ENCODE measurements around the gene HTR3A. TPM values are rescaled to one million over a fixed set of nuclear protein-coding genes. Genes with fewer than 3 reads are reported as not detected.
"Not testable (repeated sequence)": the region's sequence is repeated elsewhere in the genome, so short reads cannot be mapped to it uniquely, and the experiment has no call there.

Gene HTR3A
- 15.3 and 15.6 TPM in 2 replicates for total RNA-seq

DNA sequence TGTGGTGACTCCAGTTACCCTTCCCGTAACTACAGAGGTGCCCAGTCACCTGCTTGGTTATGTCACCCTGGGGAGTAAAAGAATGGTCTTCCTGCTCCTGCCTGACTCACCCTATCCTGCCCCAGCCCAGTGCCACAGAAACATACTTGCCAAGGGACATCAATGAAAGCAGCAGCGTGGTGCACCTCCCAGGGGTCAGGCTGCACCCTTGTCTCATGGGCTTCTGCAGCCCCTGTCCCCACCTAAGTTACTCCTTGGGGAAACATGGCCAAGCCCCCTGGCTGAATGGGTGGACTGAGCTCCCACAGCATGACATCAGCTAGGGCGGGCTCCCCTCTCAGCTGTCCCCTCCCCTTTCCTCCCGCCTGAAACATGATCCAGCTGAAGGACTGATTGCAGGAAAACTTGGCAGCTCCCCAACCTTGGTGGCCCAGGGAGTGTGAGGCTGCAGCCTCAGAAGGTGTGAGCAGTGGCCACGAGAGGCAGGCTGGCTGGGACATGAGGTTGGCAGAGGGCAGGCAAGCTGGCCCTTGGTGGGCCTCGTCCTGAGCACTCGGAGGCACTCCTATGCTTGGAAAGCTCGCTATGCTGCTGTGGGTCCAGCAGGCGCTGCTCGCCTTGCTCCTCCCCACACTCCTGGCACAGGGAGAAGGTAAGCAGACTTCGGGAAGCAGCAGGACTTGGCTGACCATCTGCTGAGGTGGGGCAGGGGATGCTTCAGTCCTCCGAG, at the start of gene HTR3A:
Gene HTR3A (plus strand): TSS at position 368 of the 730 bp plus-strand sequence. CDS start 218 bp downstream, at position 586.
- Mint-ChIP-seq H3K27me3 (no peaks in the 10 kb centered on the region), H3K4me1 (peaks cover 64% of the 10 kb centered on the region), H3K27ac (peak within 1 kb of the TSS; percentile 50), H3K9me3 (no peaks in the 10 kb centered on the region), H3K4me3 (peak within 1 kb of the TSS; percentile 42), H3K36me3 (ENCODE audit: low read depth) (no peaks in the 10 kb centered on the region)
- CTCF ChIA-PET = interaction anchor here (1.0 to 7.1 kb wide), 3 partner anchors 18 to 286 kb away, joined by 3 to 66 read pairs (median 56); no protein-coding TSS in a partner anchor
- TF ChIP-seq CTCF (IDR thresholded peaks at IDR 0.05) = no peak
- intact Hi-C loops (cut with micrococcal nuclease) = loop anchor here (5.0 kb wide), 1 partner anchor 287 kb away; no protein-coding TSS in a partner anchor
- no peak for DNase-seq
- POLR2A ChIA-PET = interaction anchor here (3.8 kb wide), 1 partner anchor 79 kb away, joined by 21 read pairs; no protein-coding TSS in a partner anchor
- no peak for ATAC-seq (ENCODE audit: low read depth)

GRCh38 chr11:113926273-113927197, 48.4 kb upstream of the HTR3A start:
- CTCF ChIA-PET = interaction anchor here (0.6 kb wide), 1 partner anchor 338 kb away, joined by 3 read pairs; no protein-coding TSS in a partner anchor
- H3K4me1 Mint-ChIP-seq = peaks cover 5% of the 10 kb centered on the region
- no peak for TF ChIP-seq CTCF (IDR thresholded peaks at IDR 0.05)
- DNase-seq = no peak
- H3K9me3 Mint-ChIP-seq = no peaks in the 10 kb centered on the region
- POLR2A ChIA-PET = no interaction called here
- H3K27me3 Mint-ChIP-seq = peaks cover 2% of the 10 kb centered on the region
- no peaks in the 10 kb centered on the region for H3K36me3 Mint-ChIP-seq (ENCODE audit: low read depth)
- intact Hi-C loops (cut with micrococcal nuclease) = no loop called here
- ATAC-seq (ENCODE audit: low read depth) = no peak
- H3K27ac Mint-ChIP-seq = peak overlapping the region; percentile 31
- no peak overlapping the region for H3K4me3 Mint-ChIP-seq

GRCh38 chr11:113928311-113928710, 46.6 kb upstream of the HTR3A start:
- Mint-ChIP-seq H3K27me3 (peaks cover 2% of the 10 kb centered on the region), H3K36me3 (ENCODE audit: low read depth) (no peaks in the 10 kb centered on the region), H3K27ac (no peak overlapping the region), H3K4me3 (no peak overlapping the region), H3K4me1 (peaks cover 5% of the 10 kb centered on the region), H3K9me3 (no peaks in the 10 kb centered on the region)
- no peak for ATAC-seq (ENCODE audit: low read depth)
- ChIA-PET CTCF (no interaction called here), POLR2A (no interaction called here)
- no peak for DNase-seq
- intact Hi-C loops (cut with micrococcal nuclease) = no loop called here
- TF ChIP-seq CTCF (IDR thresholded peaks at IDR 0.05) = no peak

GRCh38 chr11:113932788-113933187, 42.1 kb upstream of the HTR3A start:
- intact Hi-C loops (cut with micrococcal nuclease) = no loop called here
- DNase-seq (no peak), ATAC-seq (ENCODE audit: low read depth) (no peak)
- no peak for TF ChIP-seq CTCF (IDR thresholded peaks at IDR 0.05)
- ChIA-PET CTCF (no interaction called here), POLR2A (no interaction called here)
- Mint-ChIP-seq H3K27me3 (peaks cover 2% of the 10 kb centered on the region), H3K4me1 (peaks cover 9% of the 10 kb centered on the region), H3K4me3 (no peak overlapping the region), H3K27ac (no peak overlapping the region), H3K36me3 (ENCODE audit: low read depth) (no peaks in the 10 kb centered on the region), H3K9me3 (no peaks in the 10 kb centered on the region)

- H3K4me3 Mint-ChIP-seq; H3K27ac Mint-ChIP-seq; CTCF ChIA-PET; H3K27me3 Mint-ChIP-seq; H3K4me1 Mint-ChIP-seq; intact Hi-C loops (cut with micrococcal nuclease); DNase-seq; ATAC-seq (ENCODE audit: low read depth); H3K9me3 Mint-ChIP-seq; H3K36me3 Mint-ChIP-seq (ENCODE audit: low read depth); POLR2A ChIA-PET: not testable (repeated sequence)
Measured at GRCh38 chr11:113934193-113934592, 40.7 kb upstream of the HTR3A start.
